Activated T-cell treated with anti-CD3 and anti-CD28 coated beads for 4 hours (primary cell): ENCODE results near the gene FRYL.

Source experiments
- DNase-seq: peaks from one replicate; pipeline ENCODE4 v3.0.0-alpha.2; 2020

Gene FRYL

GRCh38 chr4:48542888-48543287 is 237.2 kb downstream of the FRYL start:
- no peak for DNase-seq

GRCh38 chr4:48539597-48539996 is 240.5 kb downstream of the FRYL start:
- no peak for DNase-seq

- no peak for DNase-seq
Measured at GRCh38 chr4:48538358-48538757, 241.7 kb downstream of the FRYL start.

- DNase-seq, result no peak
Measured at GRCh38 chr4:48526406-48526805, 253.7 kb downstream of the FRYL start.

GRCh38 chr4:48518143-48518542 is 261.9 kb downstream of the FRYL start:
- no peak for DNase-seq

GRCh38 chr4:48509543-48509942 is 270.5 kb downstream of the FRYL start:
- no peak for DNase-seq

- DNase-seq, result no peak
Measured at GRCh38 chr4:48506716-48507115, 273.4 kb downstream of the FRYL start.

GRCh38 chr4:48504352-48504751 is 275.7 kb downstream of the FRYL start:
- DNase-seq, result no peak

GRCh38 chr4:48504026-48504330 is 276.1 kb downstream of the FRYL start:
- DNase-seq, result no peak

GRCh38 chr4:48503233-48504025 is 276.6 kb downstream of the FRYL start:
- DNase-seq, result no peak

- no peak for DNase-seq
Measured at GRCh38 chr4:48499551-48500066, 280.5 kb downstream of the FRYL start.

- no peak for DNase-seq
Measured at GRCh38 chr4:48498895-48499294, 281.2 kb downstream of the FRYL start.

- DNase-seq, result no peak
Measured at GRCh38 chr4:48495941-48496340, 284.1 kb downstream of the FRYL start.

- DNase-seq, result no peak
Measured at GRCh38 chr4:48493452-48494100, 286.5 kb downstream of the FRYL start.

GRCh38 chr4:48491514-48492176 is 288.4 kb downstream of the FRYL start:
- no peak for DNase-seq

- DNase-seq, result no peak
Measured at GRCh38 chr4:48490680-48491513, 289.2 kb downstream of the FRYL start.

- DNase-seq, result no peak
Measured at GRCh38 chr4:48490012-48490679, 289.9 kb downstream of the FRYL start, which contains the start of gene ZAR1. Gene ZAR1, plus strand, starts transcription at chr4:48490252. Its CDS starts 40 bp downstream, at chr4:48490292.

- no peak for DNase-seq
Measured at GRCh38 chr4:48489683-48490011, 290.4 kb downstream of the FRYL start.

- DNase-seq, result no peak
Measured at GRCh38 chr4:48484494-48485168, 295.4 kb downstream of the FRYL start.

GRCh38 chr4:48483777-48484493 is 296.1 kb downstream of the FRYL start:
- DNase-seq, result no peak
